Activated naive CD4-positive, alpha-beta T cell treated with anti-CD3 and anti-CD28 coated beads for 36 hours (primary cell): ENCODE results near the gene CYP27A1. TPM values are rescaled to one million over a fixed set of nuclear protein-coding genes. Genes with fewer than 3 reads are reported as not detected.

Experiments
- CTCF ChIA-PET: fragments of 350-600 bp; sonication (Branson Sonifier 250); formaldehyde crosslinking; loops from one replicate; lab custom pipeline; 2021; ENCODE audit warnings: antibody characterized with exemption; lab: Charles Lee
- DNase-seq: peaks from one replicate; pipeline ENCODE4 v3.0.0-alpha.2; 2020
- H3K27ac Mint-ChIP-seq: one replicate; pipeline ENCODE4 v1.8.0; 2021; ENCODE audit warnings: mild to moderate bottlenecking, mixed read lengths
- H3K27me3 Mint-ChIP-seq: one replicate; pipeline ENCODE4 v1.8.0; 2021; ENCODE audit warnings: low read depth, mixed read lengths
- H3K36me3 Mint-ChIP-seq: one replicate; pipeline ENCODE4 v1.8.0; 2021; ENCODE audit warnings: low read depth, mixed read lengths
- H3K4me1 Mint-ChIP-seq: one replicate; pipeline ENCODE4 v1.8.0; 2021; ENCODE audit warnings: low read depth, mixed read lengths
- H3K4me3 Mint-ChIP-seq: one replicate; pipeline ENCODE4 v1.8.0; 2021; ENCODE audit warnings: mild to moderate bottlenecking, moderate library complexity, mixed read lengths
- H3K9me3 Mint-ChIP-seq: one replicate; pipeline ENCODE4 v1.8.0; 2021; ENCODE audit warnings: mixed read lengths
- intact Hi-C: fragments of 100-400 bp; cut with micrococcal nuclease; formaldehyde crosslinking; loops from one replicate; pipeline ENCODE4 v1.15.1; 2023
- total RNA-seq, 2 experiments: library from RNA; stranded (reverse); gene quantifications; one replicate each; pipeline ENCODE4 v1.2.3, GENCODE V29; 2021

The CYP27A1 gene
- total RNA-seq, 2 experiments from 2014 or later: not detected

- no peak for DNase-seq
- intact Hi-C loops: loop anchor here (10.0 kb wide), 1 partner anchor 258 kb away; no protein-coding TSS in a partner anchor
- Mint-ChIP-seq H3K27ac (no peak overlapping the region), H3K9me3 (no peaks in the 10 kb centered on the region), H3K4me1 (peaks cover 13% of the 10 kb centered on the region), H3K36me3 (no peaks in the 10 kb centered on the region), H3K27me3 (peaks cover 69% of the 10 kb centered on the region), H3K4me3 (no peak overlapping the region)
- CTCF ChIA-PET: interaction anchor here (7.6 kb wide), 1 partner anchor 41 kb away, joined by 84 read pairs; no protein-coding TSS in a partner anchor
These were observed 74.9 kb downstream of the CYP27A1 start for GRCh38 chr2:218856896-218857243.

- no peaks in the 10 kb centered on the region for H3K36me3 Mint-ChIP-seq
- H3K9me3 Mint-ChIP-seq: no peaks in the 10 kb centered on the region
- intact Hi-C loops: loop anchor here (10.0 kb wide), 1 partner anchor 257 kb away; no protein-coding TSS in a partner anchor
- H3K4me1 Mint-ChIP-seq: peaks cover 13% of the 10 kb centered on the region
- H3K4me3 Mint-ChIP-seq: no peak overlapping the region
- no peak for DNase-seq
- CTCF ChIA-PET: interaction anchor here (2.9 kb wide), 1 partner anchor 41 kb away, joined by 11 read pairs; no protein-coding TSS in a partner anchor
- no peak overlapping the region for H3K27ac Mint-ChIP-seq
- H3K27me3 Mint-ChIP-seq: peaks cover 71% of the 10 kb centered on the region
These were observed 75.6 kb downstream of the CYP27A1 start for GRCh38 chr2:218857371-218858137.

- CTCF ChIA-PET: interaction anchor here (2.9 kb wide), 1 partner anchor 40 kb away, joined by 11 read pairs; no protein-coding TSS in a partner anchor
- H3K4me1 Mint-ChIP-seq: peaks cover 13% of the 10 kb centered on the region
- H3K27me3 Mint-ChIP-seq: peaks cover 74% of the 10 kb centered on the region
- intact Hi-C loops: loop anchor here (10.0 kb wide), 1 partner anchor 257 kb away; no protein-coding TSS in a partner anchor
- DNase-seq: no peak
- no peaks in the 10 kb centered on the region for H3K9me3 Mint-ChIP-seq
- H3K36me3 Mint-ChIP-seq: no peaks in the 10 kb centered on the region
- H3K4me3 Mint-ChIP-seq: no peak overlapping the region
- H3K27ac Mint-ChIP-seq: no peak overlapping the region
These were observed 76.1 kb downstream of the CYP27A1 start for GRCh38 chr2:218858138-218858445.

- intact Hi-C loops: loop anchor here (10.0 kb wide), 1 partner anchor 256 kb away; no protein-coding TSS in a partner anchor
- Mint-ChIP-seq H3K9me3 (no peaks in the 10 kb centered on the region), H3K4me1 (peaks cover 13% of the 10 kb centered on the region), H3K27me3 (peaks cover 72% of the 10 kb centered on the region), H3K36me3 (no peaks in the 10 kb centered on the region), H3K4me3 (peak overlapping the region; percentile 17), H3K27ac (no peak overlapping the region)
- CTCF ChIA-PET: interaction anchor here (2.9 to 4.3 kb wide), 2 partner anchors 18 to 39 kb away, joined by 11 to 22 read pairs; no protein-coding TSS in a partner anchor
- no peak for DNase-seq
These were observed 77.0 kb downstream of the CYP27A1 start for GRCh38 chr2:218858671-218859555.

- no peaks in the 10 kb centered on the region for H3K9me3 Mint-ChIP-seq
- intact Hi-C loops: loop anchor here (10.0 kb wide), 1 partner anchor 255 kb away; no protein-coding TSS in a partner anchor
- CTCF ChIA-PET: interaction anchor here (1.1 to 4.3 kb wide), 3 partner anchors 10 to 39 kb away, joined by 3 to 22 read pairs (median 11); no protein-coding TSS in a partner anchor
- H3K4me1 Mint-ChIP-seq: peaks cover 13% of the 10 kb centered on the region
- H3K4me3 Mint-ChIP-seq: peak within 1 kb of the TSS; percentile 55
- H3K36me3 Mint-ChIP-seq: no peaks in the 10 kb centered on the region
- H3K27ac Mint-ChIP-seq: no peak within 1 kb of the TSS
- H3K27me3 Mint-ChIP-seq: peaks cover 69% of the 10 kb centered on the region
- no peak for DNase-seq
These were observed 77.6 kb downstream of the CYP27A1 start, which contains the start of gene WNT6 for GRCh38 chr2:218859556-218859987. WNT6 (plus strand) TSS chr2:218859805; CDS start chr2:218860038, 233 bp downstream.

- Mint-ChIP-seq H3K27me3 (peaks cover 67% of the 10 kb centered on the region), H3K4me3 (peak overlapping the region; percentile 55), H3K9me3 (no peaks in the 10 kb centered on the region), H3K4me1 (peaks cover 13% of the 10 kb centered on the region), H3K36me3 (no peaks in the 10 kb centered on the region), H3K27ac (no peak overlapping the region)
- CTCF ChIA-PET: interaction anchor here (1.0 to 4.6 kb wide), 7 partner anchors 9 to 120 kb away, joined by 3 to 24 read pairs (median 4); no protein-coding TSS in a partner anchor
- intact Hi-C loops: loop anchor here (10.0 kb wide), 1 partner anchor 255 kb away; no protein-coding TSS in a partner anchor
- no peak for DNase-seq
These were observed 78.3 kb downstream of the CYP27A1 start for GRCh38 chr2:218859988-218860831.

- Mint-ChIP-seq H3K27me3 (peaks cover 62% of the 10 kb centered on the region), H3K27ac (no peak overlapping the region), H3K4me1 (peaks cover 13% of the 10 kb centered on the region), H3K4me3 (no peak overlapping the region), H3K9me3 (no peaks in the 10 kb centered on the region), H3K36me3 (no peaks in the 10 kb centered on the region)
- intact Hi-C loops: no loop called here
- CTCF ChIA-PET: interaction anchor here (1.0 to 4.6 kb wide), 6 partner anchors 9 to 119 kb away, joined by 3 to 24 read pairs (median 5); no protein-coding TSS in a partner anchor
- DNase-seq: no peak
These were observed 79.0 kb downstream of the CYP27A1 start for GRCh38 chr2:218860950-218861381.

GRCh38 chr2:218861645-218862318 is 79.8 kb downstream of the CYP27A1 start:
- no peak for DNase-seq
- CTCF ChIA-PET: interaction anchor here (1.0 to 4.6 kb wide), 5 partner anchors 10 to 43 kb away, joined by 3 to 24 read pairs (median 6); no protein-coding TSS in a partner anchor

GRCh38 chr2:218863021-218863520 is 81.1 kb downstream of the CYP27A1 start:
- no peak overlapping the region for H3K27ac Mint-ChIP-seq
- CTCF ChIA-PET: interaction anchor here (0.5 to 4.6 kb wide), 5 partner anchors 13 to 314 kb away, joined by 3 to 24 read pairs (median 5); no protein-coding TSS in a partner anchor
- H3K27me3 Mint-ChIP-seq: peaks cover 53% of the 10 kb centered on the region
- H3K4me1 Mint-ChIP-seq: peaks cover 13% of the 10 kb centered on the region
- no peak overlapping the region for H3K4me3 Mint-ChIP-seq
- no peaks in the 10 kb centered on the region for H3K36me3 Mint-ChIP-seq
- H3K9me3 Mint-ChIP-seq: no peaks in the 10 kb centered on the region
- intact Hi-C loops: no loop called here
- no peak for DNase-seq

More at GRCh38 chr2:218861645-218862318, 79.8 kb downstream of the CYP27A1 start:
- Mint-ChIP-seq H3K27ac (no peak overlapping the region), H3K27me3 (peaks cover 61% of the 10 kb centered on the region), H3K4me1 (peaks cover 13% of the 10 kb centered on the region), H3K36me3 (no peaks in the 10 kb centered on the region), H3K9me3 (no peaks in the 10 kb centered on the region), H3K4me3 (no peak overlapping the region)
- intact Hi-C loops: no loop called here
